HCT116 (cell line): ENCODE measurements around the gene WDR31. TPM values are rescaled to one million over a fixed set of nuclear protein-coding genes. Genes with fewer than 3 reads are reported as not detected.
"Not testable (repeated sequence)": the region's sequence is repeated elsewhere in the genome, so short reads cannot be mapped to it uniquely, and the experiment has no call there.

ENCODE experiments used
- ATAC-seq: fragments of 200-7000 bp; cut with Tn5 transposase; 2 replicates; pipeline ENCODE4 v1.9.1; 2020; ENCODE audit warnings: mild to moderate bottlenecking, moderate library complexity
- BruUV-seq: library from RNA; stranded (reverse); fragments of 400-500 nt; replicated peaks from 2 replicates; lab custom pipeline; 2021; lab: Mats Ljungman, UMichigan
- CTCF ChIA-PET: fragments of 300-600 bp; sonication (Branson Sonifier 250); formaldehyde crosslinking; loops from one replicate; lab custom pipeline; 2021; ENCODE audit warnings: antibody characterized with exemption; lab: Charles Lee
- POLR2A ChIA-PET: fragments of 300-600, 350-600 bp; sonication (Branson Sonifier 250); formaldehyde crosslinking; loops from one replicate; lab custom pipeline; 2021; ENCODE audit warnings: antibody characterized with exemption; lab: Charles Lee
- RAD21 ChIA-PET, 2 experiments: fragments of 300-600 bp; sonication (Branson Sonifier 250); formaldehyde crosslinking; loops; one replicate each; lab custom pipeline; 2023; ENCODE audit warnings: low total read pairs in 2 of 2; ENCODE audit not compliant: uncharacterized antibody in 2 of 2, unreplicated experiment in 2 of 2, low non-redundant PET in 1 of 2; lab: Charles Lee
- DNase-seq: peaks from one replicate; pipeline ENCODE4 v3.0.0-alpha.2; 2010; ENCODE audit warnings: low read depth, low spot score
- H2AFZ ChIP-seq: fragments of 200-600 bp; shearing (Covaris generic), sonication (generic); 2 replicates; pipeline ENCODE4 v1.6.1; 2017; ENCODE audit warnings: low read depth, mixed run types, mixed read lengths, antibody characterized with exemption, low read length; ENCODE audit not compliant: poor library complexity, severe bottlenecking
- H3K27ac ChIP-seq: 2 replicates; pipeline ENCODE4 v1.5.1; 2012; ENCODE audit warnings: low read depth, low read length
- H3K27me3 ChIP-seq: fragments of 200-600 bp; sonication (generic); 2 replicates; pipeline ENCODE4 v1.6.1; 2016; ENCODE audit warnings: mixed run types, low read length, mixed read lengths; ENCODE audit not compliant: insufficient read depth
- H3K36me3 ChIP-seq, 2 experiments: fragments of 200-500 bp in 1 of 2; fragments of 200-600 bp in 1 of 2; sonication (Bioruptor generic) in 1 of 2; sonication (generic) in 1 of 2; 2 replicates each; pipeline versions ENCODE4 v1.5.1 to v1.6.1; 2014 to 2016; ENCODE audit warnings: low read length in 2 of 2, inconsistent platforms in 1 of 2, mixed read lengths in 1 of 2, mixed run types in 1 of 2; ENCODE audit not compliant: insufficient read depth in 2 of 2, control insufficient read depth in 1 of 2
- H3K4me1 ChIP-seq, 2 experiments: fragments of 200-600 bp in 1 of 2; sonication (generic) in 1 of 2; 2 replicates each; pipeline versions ENCODE4 v1.5.1 to v1.6.1; 2012 to 2017; ENCODE audit warnings: low read length in 2 of 2, inconsistent platforms in 1 of 2, mild to moderate bottlenecking in 1 of 2, mixed read lengths in 1 of 2, mixed run types in 1 of 2, moderate library complexity in 1 of 2; ENCODE audit not compliant: insufficient read depth in 2 of 2, control insufficient read depth in 1 of 2
- H3K4me2 ChIP-seq: fragments of 200-600 bp; sonication (generic); 2 replicates; pipeline ENCODE4 v1.6.1; 2017; ENCODE audit warnings: mixed run types, low read length, mixed read lengths
- H3K4me3 ChIP-seq, 2 experiments: fragments of 200-600 bp in 1 of 2; sonication (generic) in 1 of 2; replicated peaks in 1 of 2; 2 replicates each; pipeline ENCODE4 v1.5.1; 2011 to 2016; ENCODE audit warnings: low read length in 2 of 2, control low read depth in 1 of 2, low read depth in 1 of 2, mild to moderate bottlenecking in 1 of 2, mixed read lengths in 1 of 2, mixed run types in 1 of 2
- H3K79me2 ChIP-seq: fragments of 200-600 bp; sonication (generic); 2 replicates; pipeline ENCODE4 v1.6.1; 2017; ENCODE audit warnings: mild to moderate bottlenecking, mixed run types, low read length, moderate library complexity, mixed read lengths; ENCODE audit not compliant: insufficient read depth
- H3K9ac ChIP-seq: fragments of 200-600 bp; sonication (generic); 2 replicates; pipeline ENCODE4 v1.6.1; 2016; ENCODE audit warnings: low read length, mixed read lengths
- H3K9me2 ChIP-seq: fragments of 200-600 bp; sonication (generic), shearing (Covaris generic); 2 replicates; pipeline ENCODE4 v1.6.1; 2017; ENCODE audit warnings: mixed run types, mild to moderate bottlenecking, moderate library complexity; ENCODE audit not compliant: insufficient read depth
- H3K9me3 ChIP-seq, 2 experiments: fragments of 200-500 bp in 1 of 2; fragments of 200-600 bp in 1 of 2; sonication (Bioruptor generic) in 1 of 2; sonication (generic) in 1 of 2; 2 replicates each; pipeline ENCODE4 v1.6.1; 2014 to 2017; ENCODE audit warnings: low read length in 2 of 2, mixed read lengths in 2 of 2, inconsistent platforms in 1 of 2, low read depth in 1 of 2, mild to moderate bottlenecking in 1 of 2, mixed run types in 1 of 2, moderate library complexity in 1 of 2; ENCODE audit not compliant: control insufficient read depth in 1 of 2, insufficient read depth in 1 of 2
- H4K20me1 ChIP-seq: fragments of 200-600 bp; sonication (generic), shearing (Covaris generic); 2 replicates; pipeline ENCODE4 v1.6.1; 2017; ENCODE audit warnings: mixed run types, mild to moderate bottlenecking, moderate library complexity; ENCODE audit not compliant: insufficient read depth
- CEBPB ChIP-seq: IDR thresholded peaks from 2 replicates; pipeline ENCODE4 v1.6.1; 2012; ENCODE audit warnings: low read depth
- CTCF ChIP-seq, 3 experiments: fragments of 200-600 bp in 1 of 3; sonication (generic) in 1 of 3; IDR thresholded peaks in 2 of 3; conservative IDR thresholded peaks in 1 of 3; 2 replicates each; pipeline ENCODE4 v1.5.1; 2012 to 2017; ENCODE audit warnings: low read depth in 2 of 3, low read length in 2 of 3, antibody characterized with exemption in 1 of 3, borderline replicate concordance in 1 of 3, control low read depth in 1 of 3, mild to moderate bottlenecking in 1 of 3, mixed read lengths in 1 of 3, mixed run types in 1 of 3, moderate library complexity in 1 of 3; ENCODE audit not compliant: insufficient read depth in 1 of 3
- EZH2phosphoT487 ChIP-seq: fragments of 200-600 bp; IDR thresholded peaks from 2 replicates; pipeline ENCODE4 v1.6.1; 2018; ENCODE audit warnings: antibody characterized with exemption, borderline replicate concordance
- FOSL1 ChIP-seq: IDR thresholded peaks from 2 replicates; pipeline ENCODE4 v1.6.1; 2012; ENCODE audit warnings: low read depth
- JUND ChIP-seq: IDR thresholded peaks from 2 replicates; pipeline ENCODE4 v1.6.1; 2012
- MAX ChIP-seq: IDR thresholded peaks from 2 replicates; pipeline ENCODE4 v1.6.1; 2012
- POLR2AphosphoS5 ChIP-seq: IDR thresholded peaks from 2 replicates; pipeline ENCODE4 v1.6.1; 2011; ENCODE audit warnings: mild to moderate bottlenecking, low read depth, low read length, moderate library complexity
- RAD21 ChIP-seq: IDR thresholded peaks from 2 replicates; pipeline ENCODE4 v1.6.1; 2012; ENCODE audit warnings: low read depth, mild to moderate bottlenecking
- SIN3A ChIP-seq: IDR thresholded peaks from 2 replicates; pipeline ENCODE4 v1.6.1; 2012; ENCODE audit warnings: low read depth
- SP1 ChIP-seq: IDR thresholded peaks from 2 replicates; pipeline ENCODE4 v1.6.1; 2012; ENCODE audit warnings: low read depth
- ZBTB33 ChIP-seq: IDR thresholded peaks from 2 replicates; pipeline ENCODE4 v1.6.1; 2011; ENCODE audit warnings: mild to moderate bottlenecking, low read length, moderate library complexity; ENCODE audit not compliant: insufficient replicate concordance; ENCODE audit errors: extremely low read depth
- ZNF274 ChIP-seq: fragments of 200-500 bp; sonication (Bioruptor generic); IDR thresholded peaks from 2 replicates; pipeline ENCODE4 v1.6.1; 2014; ENCODE audit warnings: mild to moderate bottlenecking, low read depth, low read length, inconsistent platforms
- intact Hi-C: fragments of 100-400 bp; cut with micrococcal nuclease; formaldehyde crosslinking; loops from 2 replicates; pipeline ENCODE4 v1.10.0; 2022
- total RNA-seq: library from RNA; stranded (reverse); gene quantifications from one replicate; pipeline ENCODE4 v1.2.1, GENCODE V29; 2021; ENCODE audit not compliant: unreplicated experiment
- TF ChIP-seq, protein P1 (sequence below): IDR thresholded peaks from 2 replicates; pipeline ENCODE4 v1.6.1; 2012; ENCODE audit warnings: low read depth

The WDR31 gene
- total RNA-seq, 1 experiment from 2014 or later, result 5.9 TPM

GRCh38 chr9:113368348-113368981, 28.4 kb upstream of the WDR31 start:
- no peaks in the 10 kb centered on the region for H3K9me2 ChIP-seq
- H2AFZ ChIP-seq, result no peak overlapping the region
- no peaks in the 10 kb centered on the region for H4K20me1 ChIP-seq
- H3K9me3 ChIP-seq, result no peaks in the 10 kb centered on the region
- no peaks in the 10 kb centered on the region for H3K79me2 ChIP-seq
- no peak overlapping the region for H3K27ac ChIP-seq
- peaks cover 0 to 3% of the 10 kb centered on the region in 2 experiments; a peak in 1 of 4 replicates for H3K36me3 ChIP-seq
- intact Hi-C loops, result no loop called here
- H3K4me3 ChIP-seq, result no peak overlapping the region
- RAD21 ChIA-PET, result no interaction called here
- no TSS peak for BruUV-seq
- POLR2A ChIA-PET, result no interaction called here
- DNase-seq (no peak), ATAC-seq (no peak)
- H3K9ac ChIP-seq, result no peak overlapping the region
- H3K4me1 ChIP-seq, result peaks cover 6 to 9% of the 10 kb centered on the region in 2 experiments
- H3K27me3 ChIP-seq, result no peaks in the 10 kb centered on the region
- no peak overlapping the region for H3K4me2 ChIP-seq
- TF ChIP-seq POLR2AphosphoS5, result no peak
- no peak for TF ChIP-seq FOSL1
- TF ChIP-seq, protein P1, sequence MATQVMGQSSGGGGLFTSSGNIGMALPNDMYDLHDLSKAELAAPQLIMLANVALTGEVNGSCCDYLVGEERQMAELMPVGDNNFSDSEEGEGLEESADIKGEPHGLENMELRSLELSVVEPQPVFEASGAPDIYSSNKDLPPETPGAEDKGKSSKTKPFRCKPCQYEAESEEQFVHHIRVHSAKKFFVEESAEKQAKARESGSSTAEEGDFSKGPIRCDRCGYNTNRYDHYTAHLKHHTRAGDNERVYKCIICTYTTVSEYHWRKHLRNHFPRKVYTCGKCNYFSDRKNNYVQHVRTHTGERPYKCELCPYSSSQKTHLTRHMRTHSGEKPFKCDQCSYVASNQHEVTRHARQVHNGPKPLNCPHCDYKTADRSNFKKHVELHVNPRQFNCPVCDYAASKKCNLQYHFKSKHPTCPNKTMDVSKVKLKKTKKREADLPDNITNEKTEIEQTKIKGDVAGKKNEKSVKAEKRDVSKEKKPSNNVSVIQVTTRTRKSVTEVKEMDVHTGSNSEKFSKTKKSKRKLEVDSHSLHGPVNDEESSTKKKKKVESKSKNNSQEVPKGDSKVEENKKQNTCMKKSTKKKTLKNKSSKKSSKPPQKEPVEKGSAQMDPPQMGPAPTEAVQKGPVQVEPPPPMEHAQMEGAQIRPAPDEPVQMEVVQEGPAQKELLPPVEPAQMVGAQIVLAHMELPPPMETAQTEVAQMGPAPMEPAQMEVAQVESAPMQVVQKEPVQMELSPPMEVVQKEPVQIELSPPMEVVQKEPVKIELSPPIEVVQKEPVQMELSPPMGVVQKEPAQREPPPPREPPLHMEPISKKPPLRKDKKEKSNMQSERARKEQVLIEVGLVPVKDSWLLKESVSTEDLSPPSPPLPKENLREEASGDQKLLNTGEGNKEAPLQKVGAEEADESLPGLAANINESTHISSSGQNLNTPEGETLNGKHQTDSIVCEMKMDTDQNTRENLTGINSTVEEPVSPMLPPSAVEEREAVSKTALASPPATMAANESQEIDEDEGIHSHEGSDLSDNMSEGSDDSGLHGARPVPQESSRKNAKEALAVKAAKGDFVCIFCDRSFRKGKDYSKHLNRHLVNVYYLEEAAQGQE, result no peak
- TF ChIP-seq JUND, result no peak
- TF ChIP-seq SP1, result no peak
- TF ChIP-seq RAD21, result no peak
- no peak for TF ChIP-seq SIN3A
- no peak for TF ChIP-seq CTCF (IDR thresholded peaks at IDR 0.05 in 2 of 3, conservative IDR thresholded peaks at IDR 0.05 in 1 of 3; ENCODE audit: borderline replicate concordance in 1 of 3, insufficient read depth in 1 of 3, low read depth in 2 of 3, low read length in 2 of 3)
- no peak for TF ChIP-seq EZH2phosphoT487
- no peak for TF ChIP-seq ZBTB33
- no peak for TF ChIP-seq CEBPB
- TF ChIP-seq ZNF274, result no peak
- no peak for TF ChIP-seq MAX
- CTCF ChIA-PET, result no interaction called here

DNA sequence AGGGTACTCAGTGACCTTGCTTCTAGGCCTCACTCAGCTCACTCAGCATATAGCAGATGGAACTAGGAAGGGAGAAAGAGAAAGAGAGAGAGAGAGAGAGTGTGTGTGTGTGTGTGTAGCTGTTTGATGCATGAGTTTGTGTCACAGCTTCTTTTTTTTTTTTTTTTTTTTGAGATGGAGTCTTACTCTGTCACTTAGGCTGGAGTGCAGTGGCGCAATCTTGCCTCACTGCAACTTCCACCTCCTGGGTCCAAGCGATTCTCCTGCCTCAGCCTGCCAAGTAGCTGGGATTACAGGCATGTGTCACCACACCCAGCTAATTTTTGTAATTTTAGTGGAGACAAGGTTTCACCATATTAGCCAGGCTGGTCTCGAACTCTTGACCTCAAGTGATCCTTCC, 25.6 kb upstream of the WDR31 start:
- DNase-seq, H3K9ac ChIP-seq, H3K79me2 ChIP-seq, intact Hi-C loops, RAD21 ChIA-PET, H3K4me3 ChIP-seq, BruUV-seq, H2AFZ ChIP-seq, POLR2A ChIA-PET, H3K9me3 ChIP-seq, H3K27ac ChIP-seq, H3K27me3 ChIP-seq, CTCF ChIA-PET, H3K36me3 ChIP-seq, H3K9me2 ChIP-seq, H4K20me1 ChIP-seq, H3K4me2 ChIP-seq, ATAC-seq: not testable (repeated sequence)
- H3K4me1 ChIP-seq, result peaks cover 11 to 14% of the 10 kb centered on the region in 2 experiments
